Neural progenitor cell (in vitro differentiated cells): ENCODE data around the gene GALNT18.

Experiments
- EZH2 ChIP-seq: fragments of 200-600 bp; sonication (generic); IDR thresholded peaks from 2 replicates; pipeline ENCODE4 v1.6.1; 2017; ENCODE audit warnings: antibody characterized with exemption, mild to moderate bottlenecking, moderate library complexity
- EZH2phosphoT487 ChIP-seq: fragments of 200-600 bp; sonication (generic); IDR thresholded peaks from 2 replicates; pipeline ENCODE4 v1.6.1; 2017; ENCODE audit warnings: antibody characterized with exemption
- TF ChIP-seq, protein P1 (sequence below): fragments of 200-600 bp; sonication (generic); IDR thresholded peaks from 2 replicates; pipeline ENCODE4 v1.5.1; 2017; ENCODE audit warnings: antibody characterized with exemption, mild to moderate bottlenecking

DNA sequence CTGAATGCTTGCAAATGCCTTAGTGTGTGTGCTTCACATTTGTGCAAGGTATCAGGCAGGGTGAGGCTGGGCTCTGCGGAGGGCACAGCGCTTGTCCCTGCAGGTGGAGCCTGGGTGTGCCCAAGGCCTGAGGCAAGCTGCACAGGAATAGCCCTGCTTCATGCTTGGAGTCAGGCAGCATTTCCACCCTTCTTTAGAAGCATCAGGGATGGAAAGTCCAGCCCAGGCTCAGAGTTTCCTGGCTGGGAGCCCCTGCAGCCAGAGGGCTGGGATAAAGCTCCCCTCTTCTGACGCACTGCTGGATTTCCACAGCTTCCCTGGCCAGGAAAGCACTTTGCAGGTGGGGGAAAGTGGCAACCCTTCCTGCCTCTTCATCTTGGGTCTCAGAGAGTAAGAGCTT, 63.4 kb downstream of the GALNT18 start:
- TF ChIP-seq, protein P1, sequence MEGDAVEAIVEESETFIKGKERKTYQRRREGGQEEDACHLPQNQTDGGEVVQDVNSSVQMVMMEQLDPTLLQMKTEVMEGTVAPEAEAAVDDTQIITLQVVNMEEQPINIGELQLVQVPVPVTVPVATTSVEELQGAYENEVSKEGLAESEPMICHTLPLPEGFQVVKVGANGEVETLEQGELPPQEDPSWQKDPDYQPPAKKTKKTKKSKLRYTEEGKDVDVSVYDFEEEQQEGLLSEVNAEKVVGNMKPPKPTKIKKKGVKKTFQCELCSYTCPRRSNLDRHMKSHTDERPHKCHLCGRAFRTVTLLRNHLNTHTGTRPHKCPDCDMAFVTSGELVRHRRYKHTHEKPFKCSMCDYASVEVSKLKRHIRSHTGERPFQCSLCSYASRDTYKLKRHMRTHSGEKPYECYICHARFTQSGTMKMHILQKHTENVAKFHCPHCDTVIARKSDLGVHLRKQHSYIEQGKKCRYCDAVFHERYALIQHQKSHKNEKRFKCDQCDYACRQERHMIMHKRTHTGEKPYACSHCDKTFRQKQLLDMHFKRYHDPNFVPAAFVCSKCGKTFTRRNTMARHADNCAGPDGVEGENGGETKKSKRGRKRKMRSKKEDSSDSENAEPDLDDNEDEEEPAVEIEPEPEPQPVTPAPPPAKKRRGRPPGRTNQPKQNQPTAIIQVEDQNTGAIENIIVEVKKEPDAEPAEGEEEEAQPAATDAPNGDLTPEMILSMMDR, result no peak
- TF ChIP-seq EZH2, result no peak
- no peak for TF ChIP-seq EZH2phosphoT487
